Immature natural killer cell (primary cell): ENCODE results near the gene ATXN7L1. TPM values are rescaled to one million over a fixed set of nuclear protein-coding genes. Genes with fewer than 3 reads are reported as not detected.

Source experiments
- DNase-seq, 3 donors: peaks; one replicate each; pipeline ENCODE4 v3.0.0; 2022; ENCODE audit warnings: mixed read lengths in 1 of 3
- H3K27ac Mint-ChIP-seq, 6 donors: one replicate each; pipeline ENCODE4 v1.8.0; 2020; ENCODE audit warnings: mixed read lengths in 6 of 6, mild to moderate bottlenecking in 5 of 6, inconsistent platforms in 4 of 6, moderate library complexity in 3 of 6
- H3K27me3 Mint-ChIP-seq, 3 donors: one replicate each; pipeline ENCODE4 v1.8.0; 2020 to 2021; ENCODE audit warnings: low read depth in 3 of 3, mild to moderate bottlenecking in 3 of 3, mixed read lengths in 3 of 3, moderate library complexity in 3 of 3, inconsistent platforms in 1 of 3
- H3K36me3 Mint-ChIP-seq, 3 donors: one replicate each; pipeline ENCODE4 v1.8.0; 2020; ENCODE audit warnings: mixed read lengths in 3 of 3, inconsistent platforms in 2 of 3, mild to moderate bottlenecking in 2 of 3
- H3K4me1 Mint-ChIP-seq, 2 donors: one replicate each; pipeline ENCODE4 v1.8.0; 2020; ENCODE audit warnings: inconsistent platforms in 2 of 2, mild to moderate bottlenecking in 2 of 2, mixed read lengths in 2 of 2, moderate library complexity in 1 of 2
- H3K4me3 Mint-ChIP-seq, 5 donors: one replicate each; pipeline ENCODE4 v1.8.0; 2020; ENCODE audit warnings: mild to moderate bottlenecking in 5 of 5, mixed read lengths in 5 of 5, inconsistent platforms in 3 of 5, moderate library complexity in 3 of 5
- H3K9me3 Mint-ChIP-seq, 6 donors: one replicate each; pipeline ENCODE4 v1.8.0; 2020; ENCODE audit warnings: mild to moderate bottlenecking in 6 of 6, mixed read lengths in 6 of 6, inconsistent platforms in 4 of 6, moderate library complexity in 3 of 6
- polyA plus RNA-seq, 3 donors: library from polyadenylated mRNA; unstranded; fragments of 300-500 nt; fragmentation: Illumina TruSeq; gene quantifications; one replicate each; pipeline ENCODE4 v1.2.3, GENCODE V29; 2021

ATXN7L1 gene
- polyA plus RNA-seq, 3 donors from 2014 or later, result 3.8 to 21.1 (median 11.9) TPM

DNA sequence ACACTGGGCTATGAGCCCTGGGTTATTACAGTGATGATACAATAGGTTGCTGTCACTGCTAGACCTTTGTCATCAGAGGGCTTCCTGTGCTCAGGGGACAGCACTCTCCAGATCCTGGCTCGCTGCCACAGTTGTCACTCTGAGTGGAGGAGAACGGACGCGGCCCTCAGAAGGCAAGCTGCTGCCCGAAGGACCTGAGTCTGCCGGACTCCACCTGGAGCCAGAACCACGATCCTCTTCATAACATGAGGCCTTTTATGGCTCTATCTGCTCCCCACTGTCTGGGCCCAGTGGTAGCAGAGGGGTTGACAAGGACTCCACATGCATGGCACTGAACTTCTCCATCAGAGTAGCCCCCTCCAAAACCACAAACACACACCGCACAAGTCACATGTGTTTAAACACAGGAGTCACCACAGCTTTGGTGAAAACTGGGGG, 200.4 kb downstream of the ATXN7L1 start:
- no peaks in the 10 kb centered on the region for H3K36me3 Mint-ChIP-seq
- peaks cover 0 to 8% (median 4%) of the 10 kb centered on the region in 3 donors for H3K27me3 Mint-ChIP-seq
- H3K9me3 Mint-ChIP-seq, result no peaks in the 10 kb centered on the region
- DNase-seq, result peak; percentile 54 to 66 (median 58)
- peaks cover 44 to 48% of the 10 kb centered on the region in 2 donors for H3K4me1 Mint-ChIP-seq
- peak overlapping the region in 1 of 5 donors; percentile 53 for H3K4me3 Mint-ChIP-seq
- H3K27ac Mint-ChIP-seq, result peak overlapping the region; percentile 67 to 88 (median 84)

DNA sequence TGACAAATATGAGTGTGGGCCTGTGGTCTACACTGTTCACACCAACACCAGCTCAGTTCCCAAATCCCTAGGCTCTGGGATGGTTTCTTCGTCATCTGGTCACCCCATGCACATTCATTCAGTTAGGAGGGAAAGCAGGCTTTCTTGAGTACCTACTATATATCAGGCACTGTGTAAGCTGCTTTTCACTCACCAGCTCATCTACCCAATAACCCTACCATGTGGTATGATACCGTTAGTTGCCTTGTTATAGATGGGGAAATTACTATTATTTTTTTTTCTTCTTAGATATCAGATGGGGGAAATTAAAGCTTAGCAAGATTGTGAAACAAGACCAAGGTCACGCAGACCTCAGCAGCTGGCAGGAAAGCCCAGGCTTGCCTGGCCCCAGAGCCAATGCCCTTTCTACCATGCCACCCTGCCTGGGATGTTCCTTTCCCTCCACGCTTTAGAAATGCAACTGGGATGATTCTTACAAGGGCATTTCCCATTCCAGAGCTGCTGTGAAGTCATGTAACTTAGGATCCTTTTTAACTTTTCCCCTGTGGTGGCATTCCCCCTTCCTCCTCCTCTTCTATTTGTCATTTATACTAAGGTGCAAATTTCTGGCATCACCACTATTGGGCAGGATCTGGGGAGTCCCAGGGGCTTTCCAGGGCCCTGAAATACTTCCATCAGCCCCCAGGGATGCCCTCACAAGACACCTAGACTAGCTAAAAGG, 202.0 kb downstream of the ATXN7L1 start:
- no peak for DNase-seq
- no peaks in the 10 kb centered on the region for H3K9me3 Mint-ChIP-seq
- H3K4me1 Mint-ChIP-seq, result peaks cover 39 to 40% of the 10 kb centered on the region in 2 donors
- H3K27ac Mint-ChIP-seq, result peak overlapping the region in 5 of 6 donors; percentile 23 to 85 (median 52)
- H3K27me3 Mint-ChIP-seq, result peaks cover 0 to 8% (median 4%) of the 10 kb centered on the region in 3 donors
- peaks cover 0 to under 1% (median 0%) of the 10 kb centered on the region in 3 donors for H3K36me3 Mint-ChIP-seq
- H3K4me3 Mint-ChIP-seq, result no peak overlapping the region

DNA sequence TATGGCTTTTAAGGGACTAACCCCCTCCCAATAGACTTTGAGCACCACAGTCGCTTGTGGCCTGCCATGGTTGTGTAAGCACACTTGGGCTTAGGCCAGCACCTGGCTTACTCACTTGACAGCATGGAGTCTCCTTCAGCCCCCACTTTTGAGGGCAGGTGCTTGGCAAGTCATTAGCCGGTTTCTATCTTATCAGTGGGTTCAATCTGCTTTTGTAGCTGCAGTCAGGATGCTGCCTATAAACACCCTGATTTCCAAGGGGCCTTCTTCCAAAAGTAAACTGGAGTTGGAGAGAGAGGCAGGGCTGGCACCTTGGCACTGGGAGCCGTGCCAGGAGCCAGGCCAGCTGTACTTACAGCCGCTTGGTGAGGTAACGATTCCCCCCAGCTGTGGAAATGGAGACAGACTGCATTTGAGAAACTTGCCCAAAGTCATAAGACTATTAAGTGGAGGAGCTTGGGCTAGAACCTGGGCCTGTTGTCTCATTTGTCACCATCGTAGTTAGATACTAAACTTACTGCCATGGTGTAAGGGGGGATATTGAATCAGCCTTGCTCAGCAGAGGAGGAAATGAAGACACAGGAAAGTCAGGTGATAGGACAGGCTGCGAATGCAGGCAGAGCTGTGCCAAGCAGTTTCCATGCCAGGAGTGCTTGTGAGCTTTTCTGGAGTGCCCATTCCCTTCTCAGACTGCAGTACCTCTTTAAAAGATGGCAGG, 202.9 kb downstream of the ATXN7L1 start:
- Mint-ChIP-seq H3K4me3 (no peak overlapping the region), H3K9me3 (no peaks in the 10 kb centered on the region), H3K4me1 (peaks cover 31 to 32% of the 10 kb centered on the region in 2 donors), H3K27ac (peak overlapping the region in 4 of 6 donors; percentile 22 to 40 (median 30)), H3K27me3 (peaks cover 0 to 7% (median 4%) of the 10 kb centered on the region in 3 donors), H3K36me3 (peaks cover 0 to 3% (median 0%) of the 10 kb centered on the region in 3 donors)
- no peak for DNase-seq

DNA sequence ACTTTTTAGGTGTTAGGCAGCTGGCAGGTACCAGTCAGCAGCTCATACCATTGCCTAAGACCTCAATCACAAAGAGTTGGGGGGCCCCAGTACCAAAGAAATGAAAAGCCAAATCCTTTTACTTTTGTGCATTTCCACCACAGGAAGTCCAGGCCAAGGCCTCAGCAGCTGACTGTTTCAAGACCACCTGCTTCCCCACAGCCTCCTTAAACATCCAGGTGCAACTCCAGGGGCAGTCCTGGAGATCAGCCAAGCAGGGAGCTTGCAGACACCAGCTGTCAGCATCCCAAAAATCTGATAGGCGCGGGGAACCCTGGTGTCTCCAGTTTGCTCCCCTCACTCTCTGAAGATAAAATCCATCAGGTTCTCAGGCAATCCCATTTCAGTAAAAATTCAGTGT, 203.6 kb downstream of the ATXN7L1 start:
- peaks cover 24% of the 10 kb centered on the region in 2 donors for H3K4me1 Mint-ChIP-seq
- H3K4me3 Mint-ChIP-seq, result no peak overlapping the region
- DNase-seq, result no peak

DNA sequence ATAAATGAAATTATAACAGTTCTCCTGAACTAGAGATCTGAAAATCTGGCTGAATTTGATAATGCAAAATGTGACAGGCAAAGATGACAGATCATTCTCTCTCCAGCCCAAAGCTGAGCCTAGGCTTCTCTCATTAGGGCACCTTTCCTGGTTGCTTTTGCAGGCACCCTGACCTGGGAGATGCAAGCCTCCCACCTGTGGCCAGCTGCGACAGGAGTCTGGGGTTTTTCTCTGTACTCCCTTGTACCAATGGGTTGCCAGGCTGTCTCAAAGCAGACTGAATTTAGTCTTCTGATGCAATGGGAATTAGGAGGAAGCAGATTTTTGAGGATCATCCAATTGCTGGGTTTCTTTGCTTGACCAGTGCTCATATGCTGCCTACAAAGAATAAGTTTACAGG, 210.1 kb downstream of the ATXN7L1 start:
- Mint-ChIP-seq H3K27me3 (no peaks in the 10 kb centered on the region), H3K36me3 (peaks cover 10 to 27% (median 15%) of the 10 kb centered on the region in 3 donors), H3K4me3 (no peak overlapping the region), H3K4me1 (no peaks in the 10 kb centered on the region), H3K9me3 (no peaks in the 10 kb centered on the region), H3K27ac (no peak overlapping the region)
- DNase-seq, result no peak

More for the DNA sequence above, 203.6 kb downstream of the ATXN7L1 start:
- H3K27me3 Mint-ChIP-seq, result peaks cover 0 to 5% (median 4%) of the 10 kb centered on the region in 3 donors
- H3K9me3 Mint-ChIP-seq, result no peaks in the 10 kb centered on the region
- peak overlapping the region in 1 of 6 donors; percentile 40 for H3K27ac Mint-ChIP-seq
- H3K36me3 Mint-ChIP-seq, result peaks cover 0 to 3% (median 0%) of the 10 kb centered on the region in 3 donors

DNA sequence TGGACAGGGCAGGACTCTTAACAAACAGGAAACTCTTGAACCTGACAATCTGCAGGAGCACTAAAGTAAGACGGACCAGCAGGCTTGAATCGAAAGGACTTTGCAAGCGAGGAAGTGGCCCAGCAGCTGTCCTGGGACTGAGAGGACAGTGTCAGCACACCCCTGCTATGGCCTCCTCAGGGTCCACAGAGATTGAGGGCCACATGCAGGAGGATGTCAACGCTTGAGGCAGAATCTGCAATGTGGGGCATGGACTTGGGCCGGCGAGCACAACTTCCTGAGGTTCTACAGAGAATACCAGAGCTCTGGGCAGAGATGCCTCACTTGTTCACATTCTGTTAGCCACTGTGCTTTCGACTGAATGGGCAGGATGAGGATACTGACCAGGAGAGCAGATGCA, 210.7 kb downstream of the ATXN7L1 start:
- DNase-seq, result no peak
- Mint-ChIP-seq H3K4me3 (no peak overlapping the region), H3K4me1 (no peaks in the 10 kb centered on the region), H3K27ac (no peak overlapping the region), H3K27me3 (no peaks in the 10 kb centered on the region), H3K9me3 (no peaks in the 10 kb centered on the region), H3K36me3 (peaks cover 10 to 33% (median 20%) of the 10 kb centered on the region in 3 donors)

DNA sequence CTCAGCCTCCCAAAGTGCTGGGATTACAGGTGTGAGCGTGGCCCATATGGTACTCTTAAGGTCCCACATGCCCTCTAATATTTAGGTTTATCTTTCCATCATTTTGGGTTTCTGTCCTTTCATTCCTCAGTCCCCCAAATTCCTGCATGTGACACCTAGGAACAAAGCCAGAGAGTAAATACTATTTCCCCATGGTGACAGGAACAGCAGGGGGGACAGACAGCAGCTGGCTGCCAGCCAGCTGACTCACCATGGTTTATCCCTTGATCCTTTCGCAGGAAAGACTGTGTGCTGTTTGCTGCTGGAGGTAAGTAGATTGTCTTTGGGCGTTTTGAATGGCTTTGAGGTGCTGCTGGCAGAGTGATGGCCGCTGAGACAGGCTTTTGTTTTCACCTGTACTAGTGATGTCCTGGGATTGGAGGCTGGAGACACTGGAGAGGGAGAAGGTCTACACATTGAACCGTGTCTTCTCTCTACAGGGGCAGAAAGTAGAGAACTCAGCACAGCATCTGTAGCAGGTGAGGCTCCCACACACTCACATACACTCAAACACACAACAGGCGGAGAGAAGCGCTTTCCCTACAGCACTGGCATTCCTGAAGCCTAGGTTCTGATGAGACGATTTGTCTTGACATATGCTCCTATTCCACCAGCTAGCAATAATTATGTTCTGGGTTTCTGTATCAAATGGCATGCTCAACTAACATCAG, 211.4 kb downstream of the ATXN7L1 start:
- DNase-seq, result no peak
- Mint-ChIP-seq H3K4me1 (no peaks in the 10 kb centered on the region), H3K27ac (no peak overlapping the region), H3K36me3 (peaks cover 10 to 33% (median 21%) of the 10 kb centered on the region in 3 donors), H3K27me3 (no peaks in the 10 kb centered on the region), H3K4me3 (no peak overlapping the region), H3K9me3 (no peaks in the 10 kb centered on the region)

DNA sequence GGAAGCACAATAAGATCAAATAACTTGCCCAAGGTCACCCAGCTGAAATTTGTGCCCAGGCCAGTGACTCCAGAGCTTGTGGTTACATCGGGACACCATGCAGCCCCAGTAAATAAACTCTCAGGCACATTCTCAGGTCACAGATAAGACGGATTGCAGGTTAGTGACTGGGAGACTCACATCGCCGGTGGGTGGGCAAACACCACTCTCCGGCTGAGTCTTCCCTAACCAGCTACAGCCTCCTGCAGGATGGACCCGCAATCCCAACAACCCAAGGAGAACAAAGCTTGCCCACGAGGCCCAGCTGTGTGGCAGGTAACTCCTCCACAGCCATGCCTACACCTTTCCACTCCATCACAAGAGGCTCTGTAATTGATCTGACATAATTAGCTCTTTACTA, 213.4 kb downstream of the ATXN7L1 start:
- H3K27ac Mint-ChIP-seq, result no peak overlapping the region
- H3K36me3 Mint-ChIP-seq, result peaks cover 10 to 31% (median 30%) of the 10 kb centered on the region in 3 donors
- H3K4me1 Mint-ChIP-seq, result no peaks in the 10 kb centered on the region
- no peak overlapping the region for H3K4me3 Mint-ChIP-seq
- DNase-seq, result no peak
- H3K9me3 Mint-ChIP-seq, result no peaks in the 10 kb centered on the region
- H3K27me3 Mint-ChIP-seq, result no peaks in the 10 kb centered on the region

DNA sequence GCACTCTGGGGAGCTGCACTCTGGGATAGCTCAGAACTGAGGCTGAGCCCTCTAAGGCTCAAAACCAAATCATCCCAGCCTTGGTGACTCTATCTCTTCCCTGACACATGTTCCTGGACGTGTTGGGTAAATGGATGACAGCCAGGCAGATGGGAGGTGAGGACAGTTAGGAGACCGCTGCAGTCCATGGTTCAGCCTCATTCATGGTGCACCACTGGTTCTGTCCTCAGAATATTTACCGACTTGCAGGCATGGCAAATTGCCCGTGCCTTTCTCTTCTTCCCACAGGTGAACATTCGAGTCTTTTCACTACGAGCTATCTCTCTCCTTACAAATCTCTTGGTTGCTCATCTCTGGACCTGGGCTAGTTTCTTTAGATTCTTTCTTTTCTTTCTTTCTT, 214.8 kb downstream of the ATXN7L1 start:
- DNase-seq, result no peak
- H3K27ac Mint-ChIP-seq, result no peak overlapping the region
- no peak overlapping the region for H3K4me3 Mint-ChIP-seq
- peaks cover 0 to 3% (median 0%) of the 10 kb centered on the region in 3 donors for H3K27me3 Mint-ChIP-seq
- peaks cover 10 to 35% (median 30%) of the 10 kb centered on the region in 3 donors for H3K36me3 Mint-ChIP-seq
- H3K9me3 Mint-ChIP-seq, result no peaks in the 10 kb centered on the region
- peaks cover 0 to 6% of the 10 kb centered on the region in 2 donors for H3K4me1 Mint-ChIP-seq

DNA sequence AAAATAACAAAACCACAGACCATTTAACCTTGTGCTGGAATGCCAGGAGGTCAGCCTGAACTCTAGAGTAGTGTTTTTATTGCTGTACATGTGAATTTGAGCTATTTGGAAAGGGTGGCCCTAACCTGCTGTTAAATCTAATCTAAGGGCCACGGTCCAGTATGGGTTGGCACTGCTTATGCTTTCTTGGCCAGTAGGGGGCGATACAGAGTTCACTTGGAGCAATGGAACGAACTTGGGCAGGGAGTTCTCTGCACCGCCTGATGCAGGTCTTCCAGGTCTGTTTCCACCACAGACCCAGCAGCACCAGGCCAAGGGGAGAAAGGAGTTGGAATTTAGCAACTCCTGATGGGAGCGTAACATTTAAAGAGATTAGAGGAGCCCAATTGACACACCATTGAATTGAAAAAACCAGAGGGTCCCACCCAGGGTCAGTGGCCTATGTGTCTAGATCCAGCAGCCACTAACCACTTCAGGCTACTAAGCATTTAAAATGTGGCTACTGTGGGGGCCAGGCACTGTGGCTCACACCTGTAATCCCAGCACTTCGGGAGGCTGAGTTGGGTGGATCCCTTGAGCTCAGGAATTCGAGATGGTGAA, 219.4 kb downstream of the ATXN7L1 start:
- Mint-ChIP-seq H3K27me3 (peaks cover 0 to 5% (median 3%) of the 10 kb centered on the region in 3 donors), H3K9me3 (no peaks in the 10 kb centered on the region), H3K27ac (peak overlapping the region in 1 of 6 donors; percentile 16), H3K4me1 (peaks cover 0 to 6% of the 10 kb centered on the region in 2 donors), H3K36me3 (peaks cover 0 to 25% (median 19%) of the 10 kb centered on the region in 3 donors), H3K4me3 (no peak overlapping the region)
- peak; percentile 46 to 56 (median 53) for DNase-seq

DNA sequence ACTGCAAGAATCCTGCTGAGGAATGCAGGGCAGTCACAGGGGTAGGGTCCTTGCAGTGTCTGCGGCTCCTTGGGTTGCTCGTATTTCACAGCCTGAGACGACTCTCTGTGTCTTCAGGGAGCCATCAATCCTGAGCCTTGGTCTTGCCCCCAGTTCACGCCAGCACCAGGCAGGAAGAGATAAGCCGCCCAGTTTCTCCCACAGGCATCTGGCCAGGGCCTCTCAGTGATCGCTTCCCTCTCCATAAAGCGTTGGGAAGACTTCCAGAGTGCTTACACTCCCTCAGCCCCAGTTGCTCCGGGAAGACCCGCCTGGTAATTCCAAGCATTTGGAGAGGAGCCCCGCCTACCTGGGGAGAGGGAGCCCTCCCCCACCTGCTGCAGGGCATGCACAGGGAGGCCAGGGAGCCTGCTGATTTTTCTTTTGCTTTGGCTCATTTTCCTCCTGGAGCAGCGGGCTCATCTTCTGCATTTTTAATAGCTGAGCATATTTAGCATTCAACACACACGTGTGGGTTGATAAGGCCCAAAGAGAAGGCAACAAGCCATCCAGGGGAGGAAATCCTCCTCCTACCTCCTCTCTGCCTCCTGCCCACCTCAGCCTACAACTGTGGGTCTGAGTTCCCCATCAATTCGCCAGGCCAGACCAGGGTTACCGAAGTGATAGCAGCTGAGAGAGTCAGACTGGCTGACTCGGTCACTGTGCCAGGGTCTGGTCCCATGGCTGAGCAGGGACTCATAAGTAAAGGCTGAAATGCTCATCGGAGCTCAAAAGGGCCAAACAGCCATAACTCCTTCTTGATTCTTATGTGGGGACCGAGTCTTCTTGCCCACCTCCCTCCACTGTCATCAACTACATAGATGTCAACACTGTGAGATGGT, 220.7 kb downstream of the ATXN7L1 start:
- Mint-ChIP-seq H3K27ac (no peak overlapping the region), H3K4me3 (no peak overlapping the region), H3K27me3 (peaks cover 0 to 5% (median 3%) of the 10 kb centered on the region in 3 donors), H3K4me1 (peaks cover 0 to 10% of the 10 kb centered on the region in 2 donors), H3K9me3 (no peaks in the 10 kb centered on the region), H3K36me3 (peaks cover 0 to 20% (median 8%) of the 10 kb centered on the region in 3 donors)
- no peak for DNase-seq

DNA sequence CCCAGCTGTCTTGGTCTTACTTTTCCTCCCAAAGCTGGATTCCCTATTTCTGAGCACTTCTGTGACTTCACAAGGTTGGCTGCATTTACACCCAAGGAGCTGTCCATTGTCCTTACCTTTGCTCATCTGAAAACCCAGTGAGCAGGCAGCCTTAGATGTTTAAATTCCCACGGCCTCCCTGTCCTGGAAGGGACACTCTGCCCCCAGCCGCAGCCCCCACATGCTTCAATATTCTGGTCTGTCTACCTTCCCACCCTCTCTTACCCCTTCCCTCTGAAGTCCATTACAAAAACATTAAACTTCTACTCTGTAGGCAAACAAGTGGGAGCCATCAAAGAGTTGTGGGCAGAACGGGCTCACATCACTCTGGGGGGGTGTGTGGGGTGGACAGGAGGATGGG, 221.3 kb downstream of the ATXN7L1 start:
- H3K27ac Mint-ChIP-seq, result no peak overlapping the region
- peaks cover 0 to 20% (median 8%) of the 10 kb centered on the region in 3 donors for H3K36me3 Mint-ChIP-seq
- H3K4me3 Mint-ChIP-seq, result no peak overlapping the region
- no peaks in the 10 kb centered on the region for H3K9me3 Mint-ChIP-seq
- no peak for DNase-seq
- H3K4me1 Mint-ChIP-seq, result peaks cover 2 to 17% of the 10 kb centered on the region in 2 donors
- peaks cover 0 to 5% (median 3%) of the 10 kb centered on the region in 3 donors for H3K27me3 Mint-ChIP-seq
